ENCODE results near the gene ECI2. TPM values are rescaled to one million over a fixed set of nuclear protein-coding genes. Genes with fewer than 3 reads are reported as not detected.

The ECI2 gene
- total RNA-seq, 1 experiment from 2014 or later: 24.6 TPM

- H3K4me3 Mint-ChIP-seq (ENCODE audit: unreplicated experiment): no peak overlapping the region
Observed at GRCh38 chr6:4101298-4101697, 34.1 kb downstream of the ECI2 start.

GRCh38 chr6:4100655-4101054 lies 34.7 kb downstream of the ECI2 start:
- Histone ChIP-seq H3K36me3 (ENCODE audit: control insufficient read depth, insufficient read depth, low read length) (no peaks in the 10 kb centered on the region), H3K27me3 (replicated peaks; ENCODE audit: control insufficient read depth, insufficient read depth, low read length) (no peaks in the 10 kb centered on the region), H3K4me1 (no peaks in the 10 kb centered on the region), H3K9me3 (no peaks in the 10 kb centered on the region), H3K4me3 (ENCODE audit: low read depth, low read length) (no peak overlapping the region)
- no TSS peak for BruUV-seq (replicated peaks)
- POLR2A ChIA-PET: no interaction called here
- CTCF ChIA-PET: no interaction called here
- no peaks in the 10 kb centered on the region for H3K27me3 Mint-ChIP-seq (ENCODE audit: insufficient read depth, unreplicated experiment)
- TF ChIP-seq CTCF (IDR thresholded peaks at IDR 0.05; ENCODE audit: insufficient read depth in 1 of 2, low read depth in 1 of 2, low read length in 1 of 2, severe bottlenecking in 1 of 2, unreplicated experiment in 1 of 2): no peak
- no peaks in the 10 kb centered on the region for H3K36me3 Mint-ChIP-seq (ENCODE audit: insufficient read depth, unreplicated experiment)
- H3K27ac Mint-ChIP-seq (ENCODE audit: unreplicated experiment): no peak overlapping the region
- no peak for DNase-seq
- intact Hi-C loops (cut with micrococcal nuclease; ENCODE audit: unreplicated experiment): no loop called here
- no peak overlapping the region for H3K4me3 Mint-ChIP-seq (ENCODE audit: unreplicated experiment)
- peaks cover 5% of the 10 kb centered on the region for H3K4me1 Mint-ChIP-seq (ENCODE audit: low read depth, unreplicated experiment)
- no peaks in the 10 kb centered on the region for H3K9me3 Mint-ChIP-seq (ENCODE audit: unreplicated experiment)

More at GRCh38 chr6:4101298-4101697, 34.1 kb downstream of the ECI2 start:
- ChIA-PET POLR2A (no interaction called here), CTCF (no interaction called here)
- no peaks in the 10 kb centered on the region for H3K27me3 ChIP-seq (replicated peaks; ENCODE audit: control insufficient read depth, insufficient read depth, low read length)
- no peak overlapping the region for H3K4me3 ChIP-seq (ENCODE audit: low read depth, low read length)
- intact Hi-C loops (cut with micrococcal nuclease; ENCODE audit: unreplicated experiment): no loop called here
- no TSS peak for BruUV-seq (replicated peaks)
- no peaks in the 10 kb centered on the region for H3K9me3 Mint-ChIP-seq (ENCODE audit: unreplicated experiment)
- DNase-seq: no peak
- H3K36me3 Mint-ChIP-seq (ENCODE audit: insufficient read depth, unreplicated experiment): no peaks in the 10 kb centered on the region
- peaks cover 6% of the 10 kb centered on the region; the same call in 1 of the 2 replicates for H3K4me1 ChIP-seq
- no peaks in the 10 kb centered on the region for H3K9me3 ChIP-seq
- peaks cover 5% of the 10 kb centered on the region for H3K4me1 Mint-ChIP-seq (ENCODE audit: low read depth, unreplicated experiment)
- no peaks in the 10 kb centered on the region for H3K27me3 Mint-ChIP-seq (ENCODE audit: insufficient read depth, unreplicated experiment)
- no peak for TF ChIP-seq CTCF (IDR thresholded peaks at IDR 0.05; ENCODE audit: insufficient read depth in 1 of 2, low read depth in 1 of 2, low read length in 1 of 2, severe bottlenecking in 1 of 2, unreplicated experiment in 1 of 2)
- H3K27ac Mint-ChIP-seq (ENCODE audit: unreplicated experiment): no peak overlapping the region
- H3K36me3 ChIP-seq (ENCODE audit: control insufficient read depth, insufficient read depth, low read length): no peaks in the 10 kb centered on the region

GRCh38 chr6:4093288-4093687 lies 42.1 kb downstream of the ECI2 start:
- Mint-ChIP-seq H3K4me3 (ENCODE audit: unreplicated experiment) (no peak overlapping the region), H3K27me3 (ENCODE audit: insufficient read depth, unreplicated experiment) (no peaks in the 10 kb centered on the region), H3K36me3 (ENCODE audit: insufficient read depth, unreplicated experiment) (no peaks in the 10 kb centered on the region), H3K4me1 (ENCODE audit: low read depth, unreplicated experiment) (no peaks in the 10 kb centered on the region), H3K9me3 (ENCODE audit: unreplicated experiment) (no peaks in the 10 kb centered on the region), H3K27ac (ENCODE audit: unreplicated experiment) (no peak overlapping the region)
- H3K27me3 ChIP-seq (replicated peaks; ENCODE audit: control insufficient read depth, insufficient read depth, low read length): no peaks in the 10 kb centered on the region
- ChIA-PET CTCF (no interaction called here), POLR2A (no interaction called here)
- DNase-seq: no peak
- no peaks in the 10 kb centered on the region for H3K36me3 ChIP-seq (ENCODE audit: control insufficient read depth, insufficient read depth, low read length)
- H3K4me3 ChIP-seq (ENCODE audit: low read depth, low read length): no peak overlapping the region
- no TSS peak for BruUV-seq (replicated peaks)
- intact Hi-C loops (cut with micrococcal nuclease; ENCODE audit: unreplicated experiment): no loop called here
- H3K9me3 ChIP-seq: no peaks in the 10 kb centered on the region
- no peak for TF ChIP-seq CTCF (IDR thresholded peaks at IDR 0.05; ENCODE audit: insufficient read depth in 1 of 2, low read depth in 1 of 2, low read length in 1 of 2, severe bottlenecking in 1 of 2, unreplicated experiment in 1 of 2)
- no peaks in the 10 kb centered on the region for H3K4me1 ChIP-seq
